ENCODE data around the gene KNTC1.
"Not testable (repeated sequence)": the region's sequence is repeated elsewhere in the genome, so short reads cannot be mapped to it uniquely, and the experiment has no call there.

The KNTC1 gene

DNA sequence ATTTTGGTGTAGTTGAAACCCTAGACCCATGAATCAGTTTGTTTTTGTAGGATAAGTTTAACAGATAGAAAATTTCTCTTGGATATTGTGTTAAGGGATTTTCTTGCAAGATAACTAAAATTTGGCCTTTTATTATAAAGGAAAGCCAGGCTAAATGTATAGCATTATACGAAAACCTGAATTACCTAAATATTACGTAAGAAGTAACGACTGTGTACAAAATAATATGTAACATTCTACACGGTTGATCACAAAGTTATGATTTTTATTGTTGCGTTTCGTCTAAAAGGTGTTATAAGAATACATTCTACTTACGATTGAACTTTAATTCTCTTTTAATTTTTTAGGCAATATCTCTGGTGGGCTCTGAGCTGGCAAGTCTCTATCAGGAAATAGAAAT lies 63.9 kb downstream of the KNTC1 start:
- no peaks in the 10 kb centered on the region for H3K4me1 ChIP-seq (ENCODE audit: control insufficient read depth, insufficient read depth, low read length)
- peaks cover 8% of the 10 kb centered on the region; the same call in 1 of the 2 replicates for H3K36me3 ChIP-seq (ENCODE audit: control insufficient read depth, insufficient read depth, low read length)
- no peak overlapping the region for H3K4me3 ChIP-seq (ENCODE audit: low read length)
- WGBS (ENCODE audit: insufficient coverage, insufficient read length): no CpG with 5 or more reads among the region's 7 CpGs
- H3K27ac ChIP-seq (ENCODE audit: low read length): no peak overlapping the region
- no peak for DNase-seq (ENCODE audit: low read depth, low spot score)
- no peaks in the 10 kb centered on the region for H3K9me3 ChIP-seq (ENCODE audit: control insufficient read depth, insufficient read depth, low read length)
- H3K27me3 ChIP-seq (ENCODE audit: control insufficient read depth, insufficient read depth, low read length): no peaks in the 10 kb centered on the region

DNA sequence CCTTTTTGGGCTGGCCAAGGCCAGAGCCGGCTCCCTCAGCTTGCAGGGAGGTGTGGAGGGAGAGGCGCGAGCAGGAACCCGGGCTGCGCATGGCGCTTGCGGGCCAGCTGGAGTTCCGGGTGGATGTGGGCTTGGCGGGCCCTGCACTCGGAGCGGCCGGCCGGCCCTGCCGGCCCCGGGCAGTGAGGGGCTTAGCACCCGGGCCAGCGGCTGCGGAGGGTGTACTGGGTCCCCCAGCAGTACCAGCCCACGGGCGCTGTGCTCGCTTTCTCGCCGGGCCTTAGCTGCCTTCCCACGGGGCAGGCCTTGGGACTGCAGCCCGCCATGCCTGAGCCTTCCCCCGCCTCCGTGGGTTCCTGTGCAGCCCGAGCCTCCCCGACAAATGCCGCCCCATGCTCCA lies 64.9 kb downstream of the KNTC1 start:
- not testable (repeated sequence) for H3K27me3 ChIP-seq (ENCODE audit: control insufficient read depth, insufficient read depth, low read length); DNase-seq (ENCODE audit: low read depth, low spot score); H3K4me1 ChIP-seq (ENCODE audit: control insufficient read depth, insufficient read depth, low read length); H3K9me3 ChIP-seq (ENCODE audit: control insufficient read depth, insufficient read depth, low read length); H3K27ac ChIP-seq (ENCODE audit: low read length); H3K4me3 ChIP-seq (ENCODE audit: low read length); H3K36me3 ChIP-seq (ENCODE audit: control insufficient read depth, insufficient read depth, low read length)
- no CpG with 5 or more reads among the region's 30 CpGs for WGBS (ENCODE audit: insufficient coverage, insufficient read length)

DNA sequence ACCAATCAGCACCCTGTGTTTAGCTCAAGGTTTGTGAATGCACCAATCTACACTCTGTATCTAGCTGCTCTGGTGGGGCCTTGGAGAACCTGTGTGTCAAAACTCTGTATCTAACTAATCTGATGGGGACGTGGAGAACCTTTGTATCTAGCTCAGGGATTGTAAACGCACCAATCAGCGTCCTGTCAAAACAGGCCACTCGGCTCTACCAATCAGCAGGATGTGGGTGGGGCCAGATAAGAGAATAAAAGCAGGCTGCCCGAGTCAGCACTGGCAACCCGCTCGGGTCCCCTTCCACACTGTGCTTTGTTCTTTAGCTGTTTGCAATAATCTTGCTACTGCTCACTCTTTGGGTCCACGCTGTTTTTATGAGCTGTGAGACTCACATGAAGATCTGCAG lies 65.5 kb downstream of the KNTC1 start:
- H3K4me3 ChIP-seq (ENCODE audit: low read length); H3K36me3 ChIP-seq (ENCODE audit: control insufficient read depth, insufficient read depth, low read length); H3K9me3 ChIP-seq (ENCODE audit: control insufficient read depth, insufficient read depth, low read length); DNase-seq (ENCODE audit: low read depth, low spot score); H3K27me3 ChIP-seq (ENCODE audit: control insufficient read depth, insufficient read depth, low read length); H3K4me1 ChIP-seq (ENCODE audit: control insufficient read depth, insufficient read depth, low read length); H3K27ac ChIP-seq (ENCODE audit: low read length): not testable (repeated sequence)
- no CpG with 5 or more reads among the region's 8 CpGs for WGBS (ENCODE audit: insufficient coverage, insufficient read length)

DNA sequence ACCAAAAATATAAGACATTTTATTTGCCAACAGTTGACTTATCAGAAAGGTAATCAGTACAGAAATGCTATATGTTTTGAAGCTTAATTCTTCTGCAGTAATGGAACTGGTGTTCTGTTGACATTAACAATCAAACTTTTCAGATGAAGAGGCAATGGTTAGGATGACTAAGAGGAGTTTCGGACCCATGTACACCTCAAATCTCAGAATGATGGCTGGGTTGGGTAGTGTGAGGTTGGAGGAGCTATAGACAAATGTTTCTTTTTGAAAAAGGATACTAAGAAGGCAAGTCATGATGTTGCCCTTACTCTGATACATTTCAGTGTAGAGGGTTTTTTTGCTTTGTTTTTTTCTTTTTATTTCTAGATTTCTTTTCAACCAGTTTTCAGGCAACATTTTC lies 66.9 kb downstream of the KNTC1 start:
- H3K4me3 ChIP-seq (ENCODE audit: low read length): no peak overlapping the region
- H3K4me1 ChIP-seq (ENCODE audit: control insufficient read depth, insufficient read depth, low read length): no peaks in the 10 kb centered on the region
- no peak overlapping the region for H3K27ac ChIP-seq (ENCODE audit: low read length)
- no peaks in the 10 kb centered on the region for H3K9me3 ChIP-seq (ENCODE audit: control insufficient read depth, insufficient read depth, low read length)
- WGBS (ENCODE audit: insufficient coverage, insufficient read length): no CpG with 5 or more reads among the region's 1 CpG
- DNase-seq (ENCODE audit: low read depth, low spot score): no peak
- H3K36me3 ChIP-seq (ENCODE audit: control insufficient read depth, insufficient read depth, low read length): peaks cover 7% of the 10 kb centered on the region; the same call in 1 of the 2 replicates
- no peaks in the 10 kb centered on the region for H3K27me3 ChIP-seq (ENCODE audit: control insufficient read depth, insufficient read depth, low read length)

DNA sequence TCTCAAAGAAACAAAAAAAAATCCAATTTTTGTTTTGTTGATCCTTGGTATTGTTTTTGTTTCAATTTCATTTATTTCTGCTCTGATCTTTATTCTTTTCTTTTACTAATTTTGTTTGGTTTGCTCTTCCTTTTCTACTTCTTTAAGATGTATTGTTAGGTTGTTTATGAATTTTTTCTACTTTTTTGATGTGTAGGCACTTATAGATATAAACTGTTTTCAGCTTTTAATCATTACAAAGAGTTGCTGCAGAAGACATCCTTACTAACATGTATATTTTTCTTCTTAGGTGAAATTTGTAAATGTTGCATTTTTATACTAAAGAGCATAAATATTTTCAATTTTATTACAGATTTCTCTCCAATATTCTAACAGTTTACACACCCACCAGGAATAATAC lies 69.8 kb downstream of the KNTC1 start:
- Histone ChIP-seq H3K36me3 (ENCODE audit: control insufficient read depth, insufficient read depth, low read length) (peaks cover 7% of the 10 kb centered on the region; the same call in 1 of the 2 replicates), H3K27ac (ENCODE audit: low read length) (no peak overlapping the region), H3K4me3 (ENCODE audit: low read length) (no peak overlapping the region), H3K4me1 (ENCODE audit: control insufficient read depth, insufficient read depth, low read length) (no peaks in the 10 kb centered on the region), H3K9me3 (ENCODE audit: control insufficient read depth, insufficient read depth, low read length) (no peaks in the 10 kb centered on the region), H3K27me3 (ENCODE audit: control insufficient read depth, insufficient read depth, low read length) (no peaks in the 10 kb centered on the region)
- DNase-seq (ENCODE audit: low read depth, low spot score): no peak

DNA sequence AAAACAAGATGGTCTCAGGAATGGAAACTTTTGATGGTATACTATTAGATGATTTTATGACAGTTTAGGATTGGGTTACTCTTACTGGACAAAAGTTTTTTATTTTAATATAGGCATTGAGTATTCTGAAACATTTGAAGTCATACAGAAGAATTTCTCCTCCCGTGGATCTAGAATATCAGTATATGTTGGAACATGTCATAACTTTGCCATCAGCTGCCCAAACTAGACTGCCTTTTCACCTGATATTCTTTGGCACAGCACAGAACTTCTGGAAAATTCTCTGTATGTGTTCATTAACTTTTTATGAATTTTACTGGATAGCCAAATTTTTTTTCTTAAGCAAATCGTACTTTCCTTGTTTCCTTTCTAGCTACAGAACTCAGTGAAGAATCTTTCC lies 75.4 kb downstream of the KNTC1 start:
- Histone ChIP-seq H3K27ac (ENCODE audit: low read length) (no peak overlapping the region), H3K27me3 (ENCODE audit: control insufficient read depth, insufficient read depth, low read length) (no peaks in the 10 kb centered on the region), H3K9me3 (ENCODE audit: control insufficient read depth, insufficient read depth, low read length) (no peaks in the 10 kb centered on the region), H3K36me3 (ENCODE audit: control insufficient read depth, insufficient read depth, low read length) (peaks cover 11% of the 10 kb centered on the region; the same call in 1 of the 2 replicates), H3K4me3 (ENCODE audit: low read length) (no peak overlapping the region), H3K4me1 (ENCODE audit: control insufficient read depth, insufficient read depth, low read length) (no peaks in the 10 kb centered on the region)
- DNase-seq (ENCODE audit: low read depth, low spot score): no peak
- no CpG with 5 or more reads among the region's 2 CpGs for WGBS (ENCODE audit: insufficient coverage, insufficient read length)

DNA sequence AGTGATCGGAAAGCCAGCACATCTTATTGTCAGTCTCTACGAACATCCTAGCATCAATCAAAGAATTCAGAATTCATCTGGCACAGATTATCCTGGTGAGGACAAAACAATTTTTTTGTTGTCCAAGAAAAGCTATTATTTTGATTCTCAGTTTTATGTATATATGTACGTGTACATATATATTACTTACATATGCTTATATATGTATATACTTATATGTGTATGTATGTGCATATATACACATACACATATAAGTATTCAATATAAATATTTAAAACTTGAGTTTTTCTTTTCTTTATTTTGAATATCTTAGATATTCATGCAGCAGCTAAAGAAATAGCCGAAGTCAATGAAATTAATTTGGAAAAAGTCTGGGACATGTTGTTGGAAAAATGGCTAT lies 77.9 kb downstream of the KNTC1 start:
- no CpG with 5 or more reads among the region's 4 CpGs for WGBS (ENCODE audit: insufficient coverage, insufficient read length)

DNA sequence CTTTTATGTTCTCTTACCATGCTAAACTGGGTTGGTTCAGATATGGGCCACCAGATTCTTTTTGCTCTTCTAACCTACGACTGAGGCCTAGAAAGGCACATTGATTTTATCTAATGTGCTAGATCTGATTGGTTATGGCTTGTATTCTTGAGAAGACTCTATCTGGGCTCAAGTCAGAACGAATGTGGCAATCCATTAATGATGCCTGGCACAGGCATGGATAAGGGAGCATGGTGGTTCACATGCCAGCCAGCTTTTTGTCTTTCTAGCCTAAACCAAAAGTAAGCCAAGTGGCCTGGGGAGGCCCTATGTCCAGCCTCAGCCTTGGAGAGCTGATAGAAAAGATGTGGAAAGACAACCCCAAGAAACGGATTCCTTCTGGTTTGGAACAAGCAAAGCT lies 82.7 kb downstream of the KNTC1 start:
- no CpG with 5 or more reads among the region's 3 CpGs for WGBS (ENCODE audit: insufficient coverage, insufficient read length)
- Histone ChIP-seq H3K27ac (ENCODE audit: low read length) (no peak overlapping the region), H3K36me3 (ENCODE audit: control insufficient read depth, insufficient read depth, low read length) (peaks cover 21% of the 10 kb centered on the region; the same call in 1 of the 2 replicates), H3K4me1 (ENCODE audit: control insufficient read depth, insufficient read depth, low read length) (no peaks in the 10 kb centered on the region), H3K4me3 (ENCODE audit: low read length) (no peak overlapping the region), H3K9me3 (ENCODE audit: control insufficient read depth, insufficient read depth, low read length) (no peaks in the 10 kb centered on the region), H3K27me3 (ENCODE audit: control insufficient read depth, insufficient read depth, low read length) (no peaks in the 10 kb centered on the region)
- no peak for DNase-seq (ENCODE audit: low read depth, low spot score)

More for the DNA sequence above, 77.9 kb downstream of the KNTC1 start:
- Histone ChIP-seq H3K36me3 (ENCODE audit: control insufficient read depth, insufficient read depth, low read length) (peaks cover 13% of the 10 kb centered on the region; the same call in 1 of the 2 replicates), H3K27ac (ENCODE audit: low read length) (no peak overlapping the region), H3K27me3 (ENCODE audit: control insufficient read depth, insufficient read depth, low read length) (no peaks in the 10 kb centered on the region), H3K4me3 (ENCODE audit: low read length) (no peak overlapping the region), H3K4me1 (ENCODE audit: control insufficient read depth, insufficient read depth, low read length) (no peaks in the 10 kb centered on the region), H3K9me3 (ENCODE audit: control insufficient read depth, insufficient read depth, low read length) (no peaks in the 10 kb centered on the region)
- DNase-seq (ENCODE audit: low read depth, low spot score): no peak

DNA sequence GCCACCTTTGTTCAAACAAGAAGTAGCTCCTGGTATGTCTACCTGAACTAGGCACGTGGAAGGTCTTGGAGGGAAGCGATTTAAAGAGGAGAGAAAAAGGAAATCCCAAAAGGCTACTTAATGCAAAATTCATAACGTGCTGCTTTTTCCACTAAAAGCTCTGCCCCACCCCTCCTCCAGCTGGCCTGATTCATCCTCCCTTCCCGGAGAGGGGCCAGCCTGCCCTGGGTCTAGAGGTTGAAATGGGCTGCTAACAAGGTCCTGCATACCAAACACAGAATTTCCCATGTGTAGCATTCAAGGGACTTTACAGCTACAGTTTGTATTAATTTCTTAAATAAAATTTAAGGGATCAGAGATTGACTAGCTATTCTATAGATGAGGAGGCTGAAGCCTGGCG lies 83.2 kb downstream of the KNTC1 start:
- Histone ChIP-seq H3K36me3 (ENCODE audit: control insufficient read depth, insufficient read depth, low read length) (peaks cover 21% of the 10 kb centered on the region; the same call in 1 of the 2 replicates), H3K27ac (ENCODE audit: low read length) (no peak overlapping the region), H3K27me3 (ENCODE audit: control insufficient read depth, insufficient read depth, low read length) (no peaks in the 10 kb centered on the region), H3K9me3 (ENCODE audit: control insufficient read depth, insufficient read depth, low read length) (no peaks in the 10 kb centered on the region), H3K4me3 (ENCODE audit: low read length) (no peak overlapping the region), H3K4me1 (ENCODE audit: control insufficient read depth, insufficient read depth, low read length) (no peaks in the 10 kb centered on the region)
- WGBS (ENCODE audit: insufficient coverage, insufficient read length): no CpG with 5 or more reads among the region's 5 CpGs
- no peak for DNase-seq (ENCODE audit: low read depth, low spot score)

DNA sequence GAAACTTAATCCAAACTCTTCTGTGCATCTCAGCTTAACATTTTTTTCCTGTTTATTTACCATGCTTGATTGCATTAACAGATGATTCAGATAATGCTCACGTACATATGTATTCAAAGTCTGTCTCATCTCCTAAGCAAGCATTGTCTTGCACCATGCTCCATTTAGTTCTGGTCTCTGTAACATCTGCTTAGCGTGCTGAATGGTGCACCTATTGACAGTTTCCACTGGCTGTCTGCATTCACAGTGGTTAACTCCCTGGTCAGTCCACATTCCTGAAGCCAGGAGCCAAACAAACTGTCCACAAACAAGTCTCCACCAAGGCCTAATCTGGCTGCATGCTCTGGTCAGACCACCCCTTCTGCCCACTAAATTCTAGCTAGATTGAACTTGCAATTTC lies 83.9 kb downstream of the KNTC1 start:
- H3K27me3 ChIP-seq (ENCODE audit: control insufficient read depth, insufficient read depth, low read length): no peaks in the 10 kb centered on the region
- no CpG with 5 or more reads among the region's 2 CpGs for WGBS (ENCODE audit: insufficient coverage, insufficient read length)
- no peak overlapping the region for H3K27ac ChIP-seq (ENCODE audit: low read length)
- H3K4me3 ChIP-seq (ENCODE audit: low read length): no peak overlapping the region
- H3K36me3 ChIP-seq (ENCODE audit: control insufficient read depth, insufficient read depth, low read length): peaks cover 15% of the 10 kb centered on the region; the same call in 1 of the 2 replicates
- DNase-seq (ENCODE audit: low read depth, low spot score): no peak
- H3K4me1 ChIP-seq (ENCODE audit: control insufficient read depth, insufficient read depth, low read length): no peaks in the 10 kb centered on the region
- H3K9me3 ChIP-seq (ENCODE audit: control insufficient read depth, insufficient read depth, low read length): no peaks in the 10 kb centered on the region

DNA sequence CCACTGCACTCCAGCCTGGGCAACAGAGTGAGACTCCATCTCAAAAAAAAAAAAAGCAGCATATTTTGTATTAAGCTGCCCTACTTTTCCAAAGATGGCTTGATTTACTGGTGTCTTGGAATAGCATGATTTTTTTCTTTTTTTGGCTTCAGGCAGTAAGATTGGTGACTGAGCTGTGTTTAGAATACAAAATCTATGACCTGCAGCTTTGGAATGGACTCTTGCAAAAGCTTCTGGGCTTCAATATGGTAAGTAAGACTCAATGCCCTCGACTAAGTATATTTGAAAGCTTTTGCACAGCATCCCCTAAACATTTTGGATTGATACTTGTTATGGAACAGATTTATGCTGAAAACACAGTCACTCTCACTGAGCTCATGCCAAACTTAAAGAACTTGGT lies 87.8 kb downstream of the KNTC1 start:
- Histone ChIP-seq H3K27me3 (ENCODE audit: control insufficient read depth, insufficient read depth, low read length) (no peaks in the 10 kb centered on the region), H3K27ac (ENCODE audit: low read length) (no peak overlapping the region), H3K9me3 (ENCODE audit: control insufficient read depth, insufficient read depth, low read length) (no peaks in the 10 kb centered on the region), H3K4me1 (ENCODE audit: control insufficient read depth, insufficient read depth, low read length) (no peaks in the 10 kb centered on the region), H3K4me3 (ENCODE audit: low read length) (no peak overlapping the region), H3K36me3 (ENCODE audit: control insufficient read depth, insufficient read depth, low read length) (peaks cover 9% of the 10 kb centered on the region; the same call in 1 of the 2 replicates)
- WGBS (ENCODE audit: insufficient coverage, insufficient read length): no CpG with 5 or more reads among the region's 1 CpG
- DNase-seq (ENCODE audit: low read depth, low spot score): no peak
